ENCODE data around the gene ATP2B3. TPM values are rescaled to one million over a fixed set of nuclear protein-coding genes. Genes with fewer than 3 reads are reported as not detected.

ATP2B3 gene
- total RNA-seq, 1 experiment from 2014 or later, result 0.35 TPM

DNA sequence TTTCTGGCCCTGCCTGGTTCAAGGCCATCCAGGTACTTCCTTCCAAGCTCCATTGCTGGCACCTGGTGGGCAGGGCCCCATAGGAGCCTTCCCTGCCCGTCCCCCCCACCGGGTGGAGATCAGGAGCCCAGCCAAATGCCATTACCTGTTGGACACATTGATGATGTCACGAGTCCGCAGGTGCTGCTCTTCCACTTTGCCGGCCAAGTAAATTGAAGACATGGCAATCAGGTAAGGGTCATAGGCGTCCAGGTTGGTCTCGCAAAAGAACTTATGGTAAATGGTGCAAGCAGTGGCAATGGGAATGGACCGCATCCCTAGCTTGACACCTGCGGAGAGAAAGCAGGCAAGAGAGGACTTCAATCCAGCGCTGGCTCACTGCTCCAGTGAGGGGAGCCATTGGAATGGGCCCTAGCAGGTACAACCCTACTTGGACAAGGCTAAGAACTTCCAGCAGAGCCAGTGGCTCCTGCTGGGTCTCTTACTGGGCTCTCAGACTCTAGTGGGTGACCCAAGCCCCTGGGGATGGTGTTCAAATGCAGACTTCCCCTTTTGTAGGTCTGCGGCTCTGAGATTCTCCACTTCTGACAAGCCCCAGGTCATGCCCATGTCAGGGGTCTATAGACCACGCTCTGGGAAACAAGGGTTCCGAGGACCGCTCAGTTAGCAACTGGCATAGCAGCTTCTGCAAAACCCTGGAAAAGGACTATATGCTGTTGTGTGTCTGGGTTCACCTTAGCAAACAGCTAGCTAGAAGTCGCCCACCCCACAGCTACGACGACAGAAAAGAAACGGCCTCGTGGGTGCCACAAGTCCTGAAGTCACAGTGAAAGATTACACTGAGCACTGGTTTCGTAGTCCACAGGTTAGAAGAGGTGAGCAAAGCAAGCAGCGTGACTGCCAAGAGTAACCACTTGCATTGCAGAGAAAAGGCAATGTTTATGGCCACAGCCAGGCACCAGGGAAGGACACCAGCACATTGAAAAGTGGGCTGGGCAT is 78.7 kb downstream of the ATP2B3 start:
- no peak overlapping the region for H4K91ac ChIP-seq (ENCODE audit: insufficient read length, low read depth, low read length)
- no peaks in the 10 kb centered on the region for H3K79me2 ChIP-seq (ENCODE audit: insufficient read depth, low read length)
- no peak overlapping the region for H2AK5ac ChIP-seq (ENCODE audit: insufficient read length, low read length)
- no peak overlapping the region for H2BK20ac ChIP-seq (ENCODE audit: low read depth, low read length, poor library complexity, severe bottlenecking)
- no peak for DNase-seq
- no peak overlapping the region for H3K9ac ChIP-seq (ENCODE audit: extremely low read depth, insufficient read length, low read length)
- no peak overlapping the region for H4K8ac ChIP-seq (replicated peaks; ENCODE audit: insufficient read length, low read depth, low read length)
- no peak overlapping the region for H3K27ac Mint-ChIP-seq
- peaks cover 26 to 44% (median 42%) of the 10 kb centered on the region in 3 experiments for H3K36me3 Mint-ChIP-seq (ENCODE audit: insufficient read depth in 1 of 3, low read depth in 3 of 3)
- no peak overlapping the region for H2BK5ac ChIP-seq (ENCODE audit: insufficient read length, low read length)
- H3K23ac ChIP-seq (ENCODE audit: insufficient read length, low read depth, low read length), result no peak overlapping the region
- peaks cover 76 to 77% of the 10 kb centered on the region in 2 experiments for H3K9me3 Mint-ChIP-seq
- H2BK15ac ChIP-seq (ENCODE audit: low read depth, low read length), result no peak overlapping the region
- peaks cover 49% of the 10 kb centered on the region for H3K9me3 ChIP-seq (ENCODE audit: control insufficient read depth, low read depth, low read length)
- H2BK12ac ChIP-seq (ENCODE audit: insufficient read length, low read depth, low read length), result no peak overlapping the region
- no peaks in the 10 kb centered on the region for H3K4me1 ChIP-seq (ENCODE audit: insufficient read depth, low read length)
- peaks cover 14% of the 10 kb centered on the region for H3K23me2 ChIP-seq (ENCODE audit: insufficient read length, low read depth, low read length, poor library complexity, severe bottlenecking)
- no peak overlapping the region for H3K4ac ChIP-seq (ENCODE audit: low read depth, low read length)
- H3K14ac ChIP-seq (ENCODE audit: insufficient read depth, low read length), result no peak overlapping the region
- peaks cover 8 to 10% of the 10 kb centered on the region in 2 experiments for H3K4me1 Mint-ChIP-seq
- no peak overlapping the region for H3K4me2 ChIP-seq (ENCODE audit: insufficient read depth, insufficient read length, low read length)
- no peak overlapping the region for H3T11ph ChIP-seq (ENCODE audit: low read length)
- H3K4me3 Mint-ChIP-seq, result no peak overlapping the region; a peak in 1 of 5 replicates
- no peak overlapping the region for H3K27ac ChIP-seq (ENCODE audit: insufficient read length, low read depth, low read length)
- WGBS (ENCODE audit: extremely low coverage, insufficient read length, low lambda C conversion rate), result no CpG with 5 or more reads among the region's 21 CpGs
- no peaks in the 10 kb centered on the region for H3K79me1 ChIP-seq (ENCODE audit: insufficient read depth, low read depth, low read length, poor library complexity, severe bottlenecking)
- H3K27me3 Mint-ChIP-seq (ENCODE audit: low read depth), result peaks cover 9% of the 10 kb centered on the region
- H2BK120ac ChIP-seq (ENCODE audit: low read depth, low read length, poor library complexity, severe bottlenecking), result no peak overlapping the region
- H4K5ac ChIP-seq (ENCODE audit: insufficient read length, low read depth, low read length), result no peak overlapping the region
- H3K56ac ChIP-seq (ENCODE audit: insufficient read length, low read depth, low read length), result no peak overlapping the region
- no peaks in the 10 kb centered on the region for H3K27me3 ChIP-seq (ENCODE audit: insufficient read depth, low read length)
- no peak overlapping the region for H2AFZ ChIP-seq (ENCODE audit: low read length)
- no peak overlapping the region for H3K18ac ChIP-seq (ENCODE audit: insufficient read length, low read depth, low read length)
- TF ChIP-seq, protein P1, sequence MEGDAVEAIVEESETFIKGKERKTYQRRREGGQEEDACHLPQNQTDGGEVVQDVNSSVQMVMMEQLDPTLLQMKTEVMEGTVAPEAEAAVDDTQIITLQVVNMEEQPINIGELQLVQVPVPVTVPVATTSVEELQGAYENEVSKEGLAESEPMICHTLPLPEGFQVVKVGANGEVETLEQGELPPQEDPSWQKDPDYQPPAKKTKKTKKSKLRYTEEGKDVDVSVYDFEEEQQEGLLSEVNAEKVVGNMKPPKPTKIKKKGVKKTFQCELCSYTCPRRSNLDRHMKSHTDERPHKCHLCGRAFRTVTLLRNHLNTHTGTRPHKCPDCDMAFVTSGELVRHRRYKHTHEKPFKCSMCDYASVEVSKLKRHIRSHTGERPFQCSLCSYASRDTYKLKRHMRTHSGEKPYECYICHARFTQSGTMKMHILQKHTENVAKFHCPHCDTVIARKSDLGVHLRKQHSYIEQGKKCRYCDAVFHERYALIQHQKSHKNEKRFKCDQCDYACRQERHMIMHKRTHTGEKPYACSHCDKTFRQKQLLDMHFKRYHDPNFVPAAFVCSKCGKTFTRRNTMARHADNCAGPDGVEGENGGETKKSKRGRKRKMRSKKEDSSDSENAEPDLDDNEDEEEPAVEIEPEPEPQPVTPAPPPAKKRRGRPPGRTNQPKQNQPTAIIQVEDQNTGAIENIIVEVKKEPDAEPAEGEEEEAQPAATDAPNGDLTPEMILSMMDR (conservative IDR thresholded peaks at IDR 0.05), result no peak
- H4K20me1 ChIP-seq (ENCODE audit: control insufficient read depth, insufficient read depth, insufficient read length), result peaks cover 2% of the 10 kb centered on the region

All from H9 (cell line).